HG03196 (cell line): ENCODE data around the gene PRAF2.
A peak's percentile ranks its signal among the peaks of the same experiment; 100 is the strongest.

ENCODE experiments used
- ATAC-seq: cut with Tn5 transposase; IDR thresholded peaks from one replicate; pipeline ENCODE4 v1.9.1; 2021; ENCODE audit not compliant: unreplicated experiment

PRAF2 gene, protein sequence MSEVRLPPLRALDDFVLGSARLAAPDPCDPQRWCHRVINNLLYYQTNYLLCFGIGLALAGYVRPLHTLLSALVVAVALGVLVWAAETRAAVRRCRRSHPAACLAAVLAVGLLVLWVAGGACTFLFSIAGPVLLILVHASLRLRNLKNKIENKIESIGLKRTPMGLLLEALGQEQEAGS

DNA sequence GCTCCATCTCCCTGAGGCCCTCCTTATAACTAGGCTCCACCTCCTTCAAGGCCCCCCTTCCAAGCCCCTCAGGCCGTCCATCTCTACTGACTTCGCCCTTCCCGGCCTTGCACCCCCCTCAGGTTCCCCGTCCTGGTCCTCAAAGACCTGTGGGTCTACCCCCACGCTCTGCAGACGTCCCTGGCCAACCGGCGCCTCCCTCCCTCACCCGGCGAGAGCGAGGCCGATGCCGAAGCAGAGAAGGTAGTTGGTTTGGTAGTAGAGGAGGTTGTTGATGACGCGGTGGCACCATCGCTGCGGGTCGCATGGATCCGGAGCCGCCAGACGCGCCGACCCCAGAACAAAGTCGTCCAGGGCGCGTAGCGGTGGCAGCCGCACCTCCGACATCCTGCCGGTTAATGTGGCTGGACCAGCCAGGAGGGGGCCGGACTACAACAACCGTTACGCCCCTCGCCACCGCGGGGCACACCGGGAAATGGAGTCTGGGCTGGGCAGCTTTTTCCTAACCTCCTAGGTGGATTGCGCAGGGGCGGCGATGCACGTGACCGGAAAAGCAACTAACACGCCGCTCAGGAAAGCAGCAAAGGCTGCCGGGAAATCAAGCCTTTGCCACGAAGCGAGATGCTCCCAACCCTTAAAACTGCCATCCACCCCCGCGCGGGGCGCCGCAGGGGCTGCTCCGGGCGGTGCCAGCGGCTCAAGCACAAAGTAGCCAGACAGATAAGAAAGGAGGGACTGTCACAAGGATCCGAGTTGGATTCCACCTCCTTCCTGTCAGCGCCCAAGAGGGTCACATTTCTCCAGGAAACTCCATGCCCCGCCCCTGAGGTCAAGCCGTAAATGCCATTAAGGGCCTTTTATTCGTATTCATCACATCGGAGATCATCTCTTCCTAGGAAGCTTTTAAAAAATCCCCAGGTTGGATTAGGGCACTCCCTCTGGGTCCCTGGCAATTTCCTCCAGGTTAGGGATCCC, at the start of gene PRAF2:
TSS of gene PRAF2 (minus strand) at position 402 of the 975 bp plus-strand sequence. CDS start at position 387, 15 bp downstream.
- peak; percentile 76 for ATAC-seq

GRCh38 chrX:49122499-49122898, 48.7 kb upstream of the PRAF2 start:
- no peak for ATAC-seq

- ATAC-seq: no peak
Observed at GRCh38 chrX:49120091-49120490, 46.3 kb upstream of the PRAF2 start.

- no peak for ATAC-seq
Observed at GRCh38 chrX:49117581-49117980, 43.8 kb upstream of the PRAF2 start.

GRCh38 chrX:49116716-49117115, 42.9 kb upstream of the PRAF2 start:
- no peak for ATAC-seq

DNA sequence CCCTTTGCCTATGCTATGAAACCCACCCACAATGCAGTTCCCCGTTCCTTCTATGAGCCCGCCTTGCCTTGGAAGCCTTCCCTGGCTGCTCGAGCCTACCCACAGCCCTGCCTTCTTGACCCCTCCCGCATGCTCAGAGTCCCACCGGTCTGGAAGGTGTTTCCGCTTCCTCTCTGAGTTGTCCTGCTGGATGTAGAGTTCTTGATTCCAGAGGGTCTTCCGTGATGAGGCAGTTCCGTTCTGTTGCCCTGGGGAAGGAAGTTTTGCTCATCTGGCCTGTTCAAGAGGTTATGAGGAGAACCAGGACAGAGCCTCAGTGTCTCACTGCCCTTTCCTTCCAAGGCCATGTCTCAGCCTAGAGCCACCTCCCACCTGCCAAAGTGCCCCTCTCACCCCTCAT, 42.3 kb upstream of the PRAF2 start:
- ATAC-seq: no peak

DNA sequence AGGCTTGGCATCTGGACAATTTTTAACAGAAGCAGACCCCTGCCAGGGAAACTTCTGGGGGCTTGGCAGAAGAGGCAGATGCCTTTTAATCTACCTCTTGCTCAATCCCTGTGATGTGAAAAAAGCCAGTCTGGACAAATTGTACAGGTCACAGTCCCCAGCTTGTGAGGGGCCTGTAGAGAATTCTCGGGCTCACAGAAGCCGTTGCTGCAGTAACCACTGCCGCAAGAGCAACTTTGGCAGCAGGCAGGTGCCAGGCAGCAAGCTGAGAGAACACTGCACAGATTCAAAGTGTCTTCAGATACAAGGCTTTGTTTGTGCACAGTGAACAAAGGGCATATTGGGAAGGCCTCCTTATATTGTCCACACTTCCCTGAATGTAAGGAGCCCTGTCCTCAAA, 38.0 kb upstream of the PRAF2 start:
- no peak for ATAC-seq

DNA sequence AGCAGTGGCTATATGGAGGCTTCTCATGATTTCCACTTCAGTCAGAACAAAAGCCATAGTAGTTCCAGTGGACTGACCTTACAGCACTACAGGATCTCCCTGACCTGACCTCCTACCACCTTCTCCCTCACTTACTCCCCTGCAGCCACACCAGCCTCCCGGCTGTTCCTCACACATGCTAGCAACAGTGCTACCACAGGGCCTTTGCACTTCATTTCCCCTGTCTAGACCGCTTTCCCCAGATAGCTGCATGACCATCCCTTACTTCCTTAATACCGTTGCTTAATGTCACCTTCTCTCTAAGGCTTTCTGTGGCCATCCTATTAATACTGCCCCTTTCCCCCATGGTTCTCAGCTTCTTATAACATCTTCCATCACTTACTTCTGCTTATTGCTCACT, 36.6 kb upstream of the PRAF2 start:
- no peak for ATAC-seq

DNA sequence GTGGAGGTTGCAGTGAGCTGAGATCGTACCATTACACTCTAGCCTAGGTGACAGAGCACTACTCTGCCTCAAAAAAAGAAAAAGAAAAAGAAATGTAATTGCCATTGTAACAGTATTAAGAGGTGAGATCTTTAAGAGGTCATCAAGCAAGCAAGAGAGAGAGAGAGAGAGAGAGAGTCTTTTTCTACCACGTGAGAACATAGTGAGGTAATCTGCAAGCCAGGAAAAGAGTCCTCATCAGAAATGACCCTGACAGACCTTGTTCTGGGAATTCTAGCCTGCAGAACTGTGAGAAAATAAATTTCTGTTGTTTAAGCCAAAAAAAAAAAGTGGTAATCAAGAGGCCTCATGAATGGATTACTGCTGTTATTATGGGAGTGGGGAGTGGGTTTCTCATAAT, 34.8 kb upstream of the PRAF2 start:
- no peak for ATAC-seq

GRCh38 chrX:49106930-49107329, 33.1 kb upstream of the PRAF2 start:
- ATAC-seq: no peak

DNA sequence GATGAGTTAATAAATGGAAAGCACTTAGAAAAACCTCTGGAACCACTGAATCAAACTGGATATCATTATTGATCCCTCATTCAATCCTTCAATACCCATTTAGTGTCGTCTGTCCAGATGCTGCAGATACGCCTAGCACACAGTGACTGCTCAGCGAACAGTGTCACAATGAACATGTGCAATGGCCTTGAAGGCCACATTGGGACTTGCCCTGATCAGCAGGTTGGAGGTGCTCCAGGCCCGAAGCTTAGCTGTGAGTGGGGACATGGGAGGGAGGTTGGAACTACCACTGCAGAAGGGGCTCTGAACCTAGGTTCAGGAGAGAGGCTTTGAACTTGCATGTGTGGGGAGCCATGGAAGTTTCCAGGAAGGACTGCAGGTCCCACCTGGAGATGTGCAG, 32.5 kb upstream of the PRAF2 start:
- no peak for ATAC-seq

DNA sequence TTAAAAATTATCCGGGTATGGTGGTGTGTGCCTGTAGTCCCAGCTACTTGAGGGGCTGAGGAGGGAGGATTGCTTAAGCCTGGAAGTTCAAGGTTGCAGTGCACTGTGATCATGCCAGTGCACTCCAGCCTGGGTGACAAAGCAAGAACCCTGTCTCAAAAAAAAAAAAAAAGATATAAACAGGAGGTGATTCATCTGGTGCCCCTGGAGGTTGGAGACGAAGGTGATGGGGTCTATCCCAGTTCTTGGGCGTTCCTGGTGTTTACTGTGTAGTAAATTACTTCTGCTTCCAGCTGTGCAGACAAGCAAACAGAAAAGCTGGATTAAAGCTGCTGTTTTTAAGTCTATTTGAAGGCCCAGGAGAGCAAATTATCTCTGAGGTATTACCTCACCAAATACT, 29.8 kb upstream of the PRAF2 start:
- no peak for ATAC-seq

DNA sequence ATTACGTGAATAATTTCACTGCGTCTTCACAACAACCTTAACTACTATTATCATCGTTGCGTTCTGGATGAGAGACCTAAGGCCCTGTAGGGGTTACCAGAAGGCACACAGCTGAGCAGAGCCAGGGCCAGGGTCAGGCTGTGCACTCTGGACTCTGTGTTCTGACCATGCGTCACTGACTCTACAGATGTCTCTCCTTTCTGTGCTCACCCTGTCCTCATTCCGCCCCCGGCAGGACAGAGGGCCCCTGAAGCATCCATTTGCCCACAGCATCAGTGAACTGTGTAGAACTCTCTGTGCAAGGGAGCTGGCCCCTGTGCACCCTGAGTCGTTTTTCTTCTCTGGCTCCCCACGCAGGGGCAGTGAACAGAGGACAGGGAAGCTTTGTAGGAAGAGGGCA, 28.4 kb upstream of the PRAF2 start:
- no peak for ATAC-seq

- ATAC-seq: peak; percentile 16
Observed at GRCh38 chrX:49101629-49101984, 27.8 kb upstream of the PRAF2 start.

DNA sequence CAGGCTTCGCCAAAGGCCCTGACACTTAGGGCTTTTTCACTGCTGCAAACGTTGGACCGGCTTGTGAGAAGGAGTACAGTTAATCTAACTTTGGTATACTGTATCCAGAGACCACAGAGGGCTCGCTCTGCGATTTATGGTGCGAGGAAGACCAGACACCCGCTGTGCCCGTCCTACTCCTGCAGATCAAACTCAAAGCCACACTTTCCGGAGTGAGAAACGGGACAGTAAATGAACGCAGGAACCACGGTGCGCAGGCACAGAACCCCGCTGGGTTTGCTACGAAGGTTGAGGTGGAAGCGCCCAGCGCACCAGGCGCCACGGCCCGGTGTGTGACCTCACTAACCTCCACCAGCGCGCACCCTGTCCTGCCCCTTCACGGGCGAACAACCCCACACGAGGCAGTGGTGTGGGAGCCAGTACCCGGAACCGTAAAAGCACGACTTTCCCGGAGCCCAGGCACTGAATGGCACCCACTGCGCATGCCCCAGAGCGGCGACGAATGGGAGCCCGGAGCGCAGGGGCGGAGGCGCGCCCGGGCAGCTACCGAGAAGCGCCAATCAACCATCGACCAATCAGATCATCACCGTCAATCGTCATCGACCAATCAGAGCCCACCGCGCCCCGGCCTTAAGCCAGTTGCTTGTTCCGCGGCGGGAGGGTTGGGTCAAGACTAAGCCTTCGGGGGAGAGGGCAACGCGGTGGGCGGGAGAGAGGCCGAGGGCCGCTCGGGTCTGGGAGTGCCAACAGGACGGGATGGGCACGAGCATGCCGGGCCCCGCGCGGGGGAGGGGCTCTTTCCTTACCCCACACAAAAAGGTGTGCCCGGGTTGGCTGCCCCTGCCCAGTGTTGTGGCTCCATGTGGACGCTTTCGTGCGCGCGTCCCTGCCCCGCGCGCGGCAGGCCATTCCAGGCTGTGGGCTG, 27.2 kb upstream of the PRAF2 start:
- peak; percentile 91 for ATAC-seq

GRCh38 chrX:49096419-49096818, 22.6 kb upstream of the PRAF2 start:
- no peak for ATAC-seq

DNA sequence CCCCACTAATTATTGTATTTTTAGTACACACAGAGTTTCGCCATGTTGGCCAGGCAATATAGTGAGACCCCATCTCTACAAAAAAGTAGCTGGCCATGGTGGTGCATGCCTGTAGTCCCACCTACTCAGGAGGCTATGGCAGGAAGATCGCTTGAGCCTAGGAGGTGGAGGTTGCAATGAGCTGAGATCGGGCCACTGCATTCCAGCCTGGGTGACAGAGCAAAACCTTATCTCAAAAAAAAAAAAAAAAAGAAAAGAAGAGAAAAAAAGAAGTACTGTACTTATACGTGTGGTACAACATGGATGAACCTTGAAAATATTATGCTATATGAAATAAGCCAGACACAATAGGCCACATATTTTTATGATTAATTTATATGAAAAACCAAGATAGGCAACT, 15.8 kb upstream of the PRAF2 start:
- no peak for ATAC-seq

- no peak for ATAC-seq
Observed at GRCh38 chrX:49082271-49082871, 8.6 kb upstream of the PRAF2 start.

DNA sequence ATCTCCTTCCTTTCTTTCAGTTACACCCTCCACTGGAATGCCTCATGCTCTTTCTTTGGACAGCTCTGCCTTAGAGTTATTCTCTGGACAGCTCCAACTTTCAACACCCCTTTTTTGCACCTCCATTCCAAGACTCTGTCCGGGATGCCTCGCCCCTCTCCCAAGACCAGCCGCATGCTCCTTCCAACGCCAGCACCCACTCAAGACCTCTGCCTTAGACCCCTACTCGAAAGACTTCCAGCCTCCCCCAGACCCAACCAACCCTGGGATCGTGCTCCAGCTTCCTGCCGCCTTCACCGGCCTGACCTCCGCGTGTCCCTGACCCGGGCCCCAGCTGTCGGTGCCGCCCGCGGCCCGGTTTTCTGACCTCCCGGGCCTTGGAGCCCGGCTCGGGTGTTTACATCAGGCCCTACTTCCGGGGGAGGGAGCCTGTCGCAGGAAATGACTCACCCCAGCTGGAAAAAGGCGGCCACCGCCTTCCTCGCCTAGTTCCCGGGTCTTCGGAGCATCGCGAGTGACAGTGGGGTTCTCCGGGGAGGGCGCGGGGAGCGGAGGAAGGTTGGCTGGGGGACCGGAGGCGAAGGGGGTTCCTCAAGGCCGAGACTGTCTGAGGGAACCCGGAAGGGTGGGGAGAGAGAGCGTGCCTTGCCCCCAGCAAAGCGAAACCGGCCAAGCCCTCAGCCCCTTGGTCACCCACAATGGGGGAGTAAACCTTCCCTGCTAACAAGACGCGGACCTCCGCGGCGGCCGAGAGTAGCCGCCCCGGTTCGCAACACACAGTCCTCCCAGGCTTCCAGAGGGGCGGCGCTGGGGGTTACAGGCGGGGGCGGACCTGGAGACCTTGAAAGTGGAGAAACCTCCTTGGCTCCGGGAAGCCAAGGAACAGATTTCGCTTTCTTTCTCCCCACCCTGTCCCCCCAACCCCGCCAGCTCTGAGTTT, 6.0 kb upstream of the PRAF2 start, which contains the start of gene WDR45:
TSS of gene WDR45 (minus strand) at position 399 of the 940 bp plus-strand sequence. CDS start 1,792 bp downstream, outside the sequence.
- peak; percentile 64 for ATAC-seq

DNA sequence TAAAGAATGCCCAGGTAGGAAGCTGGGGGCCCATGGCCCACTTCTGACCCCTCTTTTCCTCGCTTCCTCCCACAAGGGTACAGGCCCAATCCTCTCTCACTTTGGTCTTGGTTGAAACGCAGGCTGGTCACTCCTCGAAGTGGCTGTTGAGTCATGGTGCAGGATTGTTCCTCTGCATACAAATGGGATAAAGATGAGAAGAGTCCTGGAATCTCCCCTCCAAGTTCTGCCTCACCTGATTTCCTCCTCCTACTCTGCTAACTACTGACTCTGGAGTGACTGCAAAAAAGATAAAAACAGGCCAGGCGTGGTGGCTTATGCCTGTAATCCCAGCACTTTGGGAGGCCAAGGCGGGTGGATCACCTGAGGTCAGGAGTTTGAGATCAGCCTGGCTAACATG, 4.1 kb upstream of the PRAF2 start:
- ATAC-seq: no peak
